ENCODE results near the gene PLA2G7.

Gene PLA2G7

DNA sequence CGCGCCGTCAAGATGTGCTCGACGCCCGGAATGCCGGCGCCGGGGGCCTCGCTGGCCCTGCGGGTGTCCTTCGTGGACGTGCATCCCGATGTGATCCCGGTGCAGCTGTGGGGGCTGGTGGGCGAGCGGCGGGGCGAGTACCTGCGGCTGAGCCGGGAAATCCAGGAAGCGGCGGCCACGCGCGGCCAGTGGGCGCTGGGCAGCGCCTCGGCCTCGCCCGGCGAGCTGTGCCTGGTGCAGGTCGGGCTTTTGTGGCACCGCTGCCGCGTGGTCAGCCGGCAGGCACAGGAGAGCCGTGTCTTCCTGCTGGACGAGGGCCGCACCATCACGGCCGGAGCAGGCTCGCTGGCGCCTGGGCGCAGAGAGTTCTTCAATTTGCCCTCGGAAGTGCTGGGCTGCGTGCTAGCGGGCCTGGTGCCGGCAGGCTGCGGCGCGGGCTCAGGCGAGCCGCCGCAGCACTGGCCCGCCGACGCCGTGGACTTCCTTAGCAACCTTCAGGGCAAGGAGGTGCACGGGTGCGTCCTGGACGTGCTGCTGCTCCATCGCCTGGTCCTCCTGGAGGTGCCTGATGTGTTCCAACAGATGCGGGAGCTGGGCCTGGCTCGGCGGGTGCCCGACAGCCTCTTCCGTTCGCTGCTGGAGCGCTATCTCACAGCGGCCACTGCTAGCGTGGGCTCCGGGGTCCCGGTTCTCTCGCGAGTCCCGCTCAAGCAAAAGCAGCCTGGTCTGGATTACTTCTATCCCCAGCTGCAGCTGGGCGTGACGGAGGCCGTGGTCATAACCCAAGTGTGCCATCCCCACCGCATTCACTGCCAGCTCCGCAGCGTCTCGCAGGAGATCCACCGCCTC, 46.8 kb downstream of the PLA2G7 start:
- peak in 2 of 5 donors; percentile 1 to 7 for DNase-seq

GRCh38 chr6:46687619-46688097, 47.5 kb downstream of the PLA2G7 start, which contains the start of gene TDRD6:
TDRD6 (plus strand) TSS chr6:46687885; CDS start chr6:46688129, 244 bp downstream.
- peak in 1 of 5 donors; percentile 1 for DNase-seq

DNA sequence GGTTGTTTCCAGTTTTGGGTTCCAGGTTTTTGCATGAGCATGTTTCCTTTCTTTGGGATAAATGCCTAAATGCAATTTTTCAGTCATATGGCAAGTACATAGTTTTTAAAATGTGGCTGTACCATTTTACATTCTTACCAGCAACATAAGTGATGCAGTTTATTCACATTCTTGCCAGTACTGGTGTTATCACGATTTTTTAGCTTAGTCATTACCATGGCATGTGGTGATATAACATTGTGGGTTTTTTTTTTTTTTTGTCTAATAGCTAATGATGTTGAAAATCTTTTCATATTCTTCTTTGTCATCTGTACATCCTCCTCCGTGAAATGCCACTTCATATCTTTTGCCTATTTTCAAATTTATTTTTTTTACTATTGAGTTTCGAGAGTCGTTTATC, 50.4 kb downstream of the PLA2G7 start:
- DNase-seq = no peak

GRCh38 chr6:46677314-46677654, 57.9 kb downstream of the PLA2G7 start:
- no peak for DNase-seq

DNA sequence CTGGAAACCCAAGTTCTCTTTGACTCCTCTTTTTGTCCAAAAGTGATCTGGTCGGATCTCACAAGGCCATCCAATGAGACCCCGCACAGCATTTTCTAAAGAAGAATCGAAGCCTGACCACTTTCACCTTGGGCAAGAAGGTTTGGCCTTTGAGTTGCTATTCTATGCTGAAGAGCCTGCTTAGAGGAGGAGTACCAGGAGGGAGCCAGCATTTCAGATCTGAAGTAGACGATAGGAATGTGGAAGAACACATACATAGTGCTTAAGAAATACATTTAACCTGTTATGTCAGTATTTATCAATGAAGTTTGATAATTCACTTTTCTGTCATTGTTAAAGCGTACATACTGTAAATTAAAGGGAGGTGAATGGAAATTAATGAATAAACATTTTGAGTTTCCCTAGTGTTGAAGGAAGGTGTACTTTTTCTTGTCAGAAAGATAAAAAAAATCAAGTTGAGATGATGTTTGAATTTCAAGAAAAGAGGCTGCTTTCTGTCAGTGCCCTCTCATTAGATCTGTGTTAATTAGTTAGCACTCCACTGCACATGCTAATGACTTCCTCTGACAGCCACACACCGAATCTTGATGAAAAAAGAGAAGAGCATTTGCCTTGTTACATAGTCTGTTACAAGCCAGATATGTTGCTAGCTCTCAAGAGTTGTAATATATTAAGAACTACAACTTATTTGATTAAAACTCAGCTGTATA, 58.4 kb downstream of the PLA2G7 start:
- no peak for DNase-seq

DNA sequence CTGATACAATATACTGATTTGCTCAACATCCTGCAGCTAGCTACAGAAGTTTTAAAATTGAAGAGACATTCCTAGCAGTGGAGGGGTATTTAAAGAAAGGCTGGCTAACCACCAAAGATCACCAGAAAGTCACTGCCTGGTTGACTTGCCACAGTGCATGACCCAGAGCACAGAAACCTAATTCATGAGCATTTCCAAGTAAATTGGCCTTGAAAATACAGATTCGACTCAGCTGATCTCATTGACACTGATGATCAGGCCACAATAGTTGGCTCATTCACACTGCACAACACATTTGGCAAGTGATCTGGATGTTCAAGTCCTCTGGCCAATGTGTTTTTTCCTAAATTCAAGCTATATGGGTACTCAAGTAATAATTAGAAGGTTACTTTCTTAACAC, 60.8 kb downstream of the PLA2G7 start:
- DNase-seq = no peak

DNA sequence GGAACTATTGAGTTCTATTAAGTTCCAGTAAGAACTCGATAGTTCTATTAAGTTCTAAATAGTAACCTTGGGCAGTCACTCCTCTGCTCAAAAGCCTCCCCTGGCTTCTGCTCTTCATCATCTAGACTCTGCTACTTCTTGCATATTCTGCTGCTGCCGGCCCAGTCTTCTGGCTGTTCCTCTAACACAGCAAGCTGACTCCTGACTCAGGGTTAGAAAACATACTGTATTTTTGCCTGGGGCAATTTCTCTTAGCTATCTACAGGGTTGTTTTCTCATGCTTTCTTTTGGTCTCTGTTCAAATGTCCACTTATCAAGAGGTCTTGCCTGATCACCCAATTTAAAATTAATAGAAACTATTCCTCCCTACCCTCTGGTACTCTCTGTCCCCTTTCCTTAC, 67.8 kb downstream of the PLA2G7 start:
- no peak for DNase-seq

DNA sequence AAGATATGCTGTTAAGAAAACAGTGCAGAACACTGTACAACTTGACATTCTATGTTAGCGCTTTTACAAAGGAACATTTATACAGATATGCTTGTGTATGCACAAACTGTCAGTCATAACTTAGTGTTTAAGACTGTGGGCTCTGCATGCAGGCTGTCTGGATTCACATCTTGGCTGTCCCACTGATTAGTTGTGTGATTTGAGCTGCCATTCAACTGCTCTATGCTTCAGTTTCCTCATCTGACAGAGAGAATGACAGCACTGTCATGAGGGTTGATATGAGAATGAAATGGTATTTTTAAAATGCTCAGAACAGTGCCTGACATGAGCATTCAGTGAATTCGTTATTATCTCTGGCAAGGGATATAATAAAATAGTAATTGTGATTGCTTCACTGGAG, 73.7 kb downstream of the PLA2G7 start:
- DNase-seq = no peak

DNA sequence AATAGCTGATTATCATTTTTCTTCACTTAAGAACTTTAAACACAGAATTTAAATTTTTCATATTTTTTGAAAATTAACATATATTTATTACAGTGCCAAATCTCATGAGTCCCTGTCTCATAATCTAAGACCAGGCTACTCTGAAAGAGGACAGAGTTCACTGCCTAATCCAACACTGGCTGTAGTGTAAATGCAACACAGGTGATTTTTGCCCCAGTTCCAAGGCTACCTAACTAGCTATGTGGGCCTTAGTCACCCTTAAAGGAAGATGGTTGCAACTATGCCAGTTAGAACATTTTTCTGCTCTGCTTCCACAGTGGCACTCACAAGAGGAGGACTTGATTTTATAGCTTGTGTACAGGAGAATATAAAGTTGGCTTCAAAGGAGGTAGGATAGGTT, 77.5 kb downstream of the PLA2G7 start:
- no peak for DNase-seq

- no peak for DNase-seq
Observed at GRCh38 chr6:46655803-46656202, 79.4 kb downstream of the PLA2G7 start.

All from T-helper 1 cell (primary cell).